Measurements from ENCODE around the gene PIP4K2B.
A peak's percentile ranks its signal among the peaks of the same experiment; 100 is the strongest.

PIP4K2B gene

DNA sequence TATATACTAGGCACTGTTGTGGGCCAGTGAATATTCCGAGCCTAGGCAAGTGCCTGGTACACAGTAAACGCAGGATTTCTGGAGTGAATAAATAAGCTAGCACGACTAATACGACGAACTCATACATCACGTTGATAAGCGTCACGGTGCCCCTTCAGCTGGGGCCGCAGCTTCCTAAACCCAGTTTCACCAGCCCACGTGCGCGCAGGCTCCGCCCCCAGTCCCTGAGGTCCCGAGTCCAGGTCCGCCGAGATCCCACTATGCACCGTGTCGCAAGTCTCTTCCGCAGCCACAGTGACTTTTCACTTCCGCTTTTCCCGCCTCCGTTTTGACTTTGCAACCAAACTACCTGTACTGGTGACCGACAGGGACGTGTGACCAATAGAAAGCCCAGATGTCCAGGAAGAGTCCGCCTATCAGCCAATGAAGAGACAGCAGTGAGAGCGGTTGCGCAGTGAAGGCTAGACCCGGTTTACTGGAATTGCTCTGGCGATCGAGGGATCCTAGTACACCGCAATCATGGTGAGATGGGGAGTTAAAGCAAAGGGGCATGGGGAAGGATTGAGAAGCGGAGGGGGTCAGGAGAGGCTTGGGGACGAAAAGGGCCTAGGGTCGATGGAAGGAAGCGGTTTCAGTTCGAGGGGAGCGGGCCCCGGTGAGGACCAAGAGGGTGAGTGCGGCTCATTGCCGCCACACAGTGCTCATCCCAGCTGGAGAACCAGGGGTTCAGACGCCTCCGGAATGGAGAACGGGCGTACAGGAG lies 46.9 kb downstream of the PIP4K2B start, which contains the start of gene PSMB3:
PSMB3 (plus strand) TSS at position 434 of the 763 bp plus-strand sequence; CDS start at position 520, 86 bp downstream.
- peak within 1 kb of the TSS; percentile 69 for H3K9ac ChIP-seq (ENCODE audit: low read depth, low read length)
- peaks cover 4% of the 10 kb centered on the region; the same call in 1 of the 2 replicates for H3K36me3 ChIP-seq (ENCODE audit: insufficient read depth, low read length)
- H3K9me3 ChIP-seq (ENCODE audit: control insufficient read depth, insufficient read depth, low read length): no peaks in the 10 kb centered on the region
- H3K4me1 ChIP-seq (ENCODE audit: insufficient read depth, low read length): no peaks in the 10 kb centered on the region

DNA sequence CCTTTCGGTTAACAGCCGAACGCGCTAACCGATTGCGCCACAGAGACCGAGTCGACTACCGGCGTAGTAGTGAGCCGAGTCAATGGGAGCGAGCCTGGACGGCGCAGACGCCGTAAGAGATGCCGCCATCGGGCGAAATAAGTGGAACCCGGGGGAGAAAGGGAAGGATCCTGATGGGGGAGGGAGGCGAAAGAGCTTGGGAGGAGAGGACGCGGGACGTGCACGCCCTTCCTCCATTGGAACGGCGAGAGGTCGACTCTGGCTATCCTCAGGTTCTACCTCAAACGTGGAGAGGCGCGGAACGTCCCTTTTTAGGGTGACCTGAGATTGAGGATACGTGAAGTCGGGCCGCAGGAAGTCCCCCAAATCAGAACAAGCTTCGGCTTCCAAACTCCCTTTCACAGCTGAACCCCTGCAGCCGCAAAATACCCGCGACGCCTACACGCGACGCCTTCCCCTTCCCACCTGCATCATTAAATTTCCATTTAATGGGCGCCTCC lies 47.5 kb downstream of the PIP4K2B start:
- Histone ChIP-seq H3K9ac (ENCODE audit: low read depth, low read length) (peak overlapping the region; percentile 69), H3K36me3 (ENCODE audit: insufficient read depth, low read length) (peaks cover 4% of the 10 kb centered on the region; the same call in 1 of the 2 replicates), H3K4me1 (ENCODE audit: insufficient read depth, low read length) (no peaks in the 10 kb centered on the region), H3K9me3 (ENCODE audit: control insufficient read depth, insufficient read depth, low read length) (no peaks in the 10 kb centered on the region)

DNA sequence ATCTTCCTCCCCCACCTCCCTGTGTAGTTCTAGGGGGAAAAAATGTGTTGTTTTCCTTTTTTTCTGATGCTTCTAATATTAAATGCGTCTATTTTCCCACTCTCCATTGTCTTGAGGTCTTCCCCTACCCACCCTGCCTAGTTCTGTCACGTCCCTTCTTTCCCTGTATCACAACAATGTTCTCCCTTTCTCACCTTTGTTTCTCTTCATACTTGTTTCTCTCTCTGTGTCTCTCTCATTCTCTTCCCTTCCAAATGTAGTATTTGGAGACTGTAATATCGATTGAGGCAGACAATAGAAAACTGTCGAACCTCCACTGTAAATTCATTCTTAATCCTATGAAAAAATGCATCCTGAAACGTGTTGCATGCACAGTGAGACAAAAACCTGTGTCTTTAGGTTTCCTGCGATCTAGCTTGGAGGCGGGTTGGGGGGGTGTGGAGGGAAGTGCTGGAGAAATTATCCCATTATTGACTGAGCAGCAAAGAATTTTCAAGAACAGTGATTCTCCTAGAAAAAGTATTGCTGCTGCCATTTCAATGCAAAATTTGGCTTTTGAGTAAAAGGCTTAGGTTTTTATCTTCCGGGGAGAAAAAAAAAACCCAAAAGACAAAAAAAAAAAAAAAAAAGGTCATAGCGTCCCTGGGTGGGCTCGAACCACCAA lies 48.1 kb downstream of the PIP4K2B start:
- Histone ChIP-seq H3K9me3 (ENCODE audit: control insufficient read depth, insufficient read depth, low read length) (no peaks in the 10 kb centered on the region), H3K9ac (ENCODE audit: low read depth, low read length) (peak overlapping the region; percentile 69), H3K36me3 (ENCODE audit: insufficient read depth, low read length) (peaks cover 4% of the 10 kb centered on the region; the same call in 1 of the 2 replicates), H3K4me1 (ENCODE audit: insufficient read depth, low read length) (peaks cover 3% of the 10 kb centered on the region; the same call in 1 of the 2 replicates)

DNA sequence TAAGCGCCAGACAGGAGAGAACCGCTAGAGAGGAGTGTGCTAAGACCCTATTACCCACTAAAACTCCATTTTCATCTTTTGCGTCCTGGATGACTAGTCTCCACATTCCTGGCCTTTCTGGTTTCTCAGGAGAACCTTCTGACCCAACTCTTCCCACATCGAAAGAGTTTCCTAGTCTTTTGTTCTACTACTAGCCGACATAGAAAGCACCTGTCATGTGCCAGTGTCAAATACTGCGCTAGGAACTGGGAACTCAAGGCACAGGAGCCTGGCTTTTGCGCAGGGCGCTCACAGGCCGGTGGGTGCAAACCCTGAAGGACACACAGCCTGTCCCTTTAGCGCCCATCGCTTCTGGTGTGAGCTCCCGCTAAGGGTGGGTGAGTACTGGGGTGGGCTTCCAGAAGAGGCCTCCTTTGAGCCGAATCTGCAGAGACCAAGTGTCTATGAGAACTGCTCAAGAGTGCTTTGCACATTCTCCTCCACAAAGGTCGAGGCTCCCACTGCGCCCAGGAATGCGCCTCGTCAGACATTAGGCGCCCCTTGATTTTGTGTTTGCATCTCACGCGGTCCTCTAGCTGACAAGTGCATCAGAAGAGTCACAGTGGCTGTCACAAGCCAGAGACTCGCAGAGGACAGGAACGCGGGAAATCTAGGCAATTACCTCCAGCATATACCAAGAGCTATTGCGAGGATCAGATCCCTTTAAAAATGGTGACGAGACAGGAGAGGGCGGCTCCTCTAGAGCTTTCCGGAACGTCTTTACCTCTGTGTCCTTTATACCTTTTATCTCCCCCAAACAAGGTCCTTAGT lies 48.8 kb downstream of the PIP4K2B start:
- no peaks in the 10 kb centered on the region for H3K9me3 ChIP-seq (ENCODE audit: control insufficient read depth, insufficient read depth, low read length)
- peaks cover 4% of the 10 kb centered on the region; the same call in 1 of the 2 replicates for H3K36me3 ChIP-seq (ENCODE audit: insufficient read depth, low read length)
- peaks cover 11% of the 10 kb centered on the region for H3K4me1 ChIP-seq (ENCODE audit: insufficient read depth, low read length)
- H3K9ac ChIP-seq (ENCODE audit: low read depth, low read length): peak overlapping the region; percentile 69

DNA sequence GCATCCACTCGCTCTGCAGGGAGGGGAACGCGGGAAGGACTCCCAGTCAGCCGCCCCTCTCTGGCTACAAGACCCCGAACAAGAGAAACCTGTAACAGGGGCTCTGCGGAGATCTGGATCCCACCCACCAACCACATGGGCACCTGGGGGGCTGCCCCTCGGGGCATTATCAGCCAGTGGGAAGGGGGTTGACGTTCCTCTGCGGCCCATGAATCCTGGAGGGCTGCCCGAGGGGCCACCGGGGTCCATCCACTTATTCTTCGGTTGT lies 49.4 kb downstream of the PIP4K2B start:
- peak overlapping the region; percentile 69 for H3K9ac ChIP-seq (ENCODE audit: low read depth, low read length)

DNA sequence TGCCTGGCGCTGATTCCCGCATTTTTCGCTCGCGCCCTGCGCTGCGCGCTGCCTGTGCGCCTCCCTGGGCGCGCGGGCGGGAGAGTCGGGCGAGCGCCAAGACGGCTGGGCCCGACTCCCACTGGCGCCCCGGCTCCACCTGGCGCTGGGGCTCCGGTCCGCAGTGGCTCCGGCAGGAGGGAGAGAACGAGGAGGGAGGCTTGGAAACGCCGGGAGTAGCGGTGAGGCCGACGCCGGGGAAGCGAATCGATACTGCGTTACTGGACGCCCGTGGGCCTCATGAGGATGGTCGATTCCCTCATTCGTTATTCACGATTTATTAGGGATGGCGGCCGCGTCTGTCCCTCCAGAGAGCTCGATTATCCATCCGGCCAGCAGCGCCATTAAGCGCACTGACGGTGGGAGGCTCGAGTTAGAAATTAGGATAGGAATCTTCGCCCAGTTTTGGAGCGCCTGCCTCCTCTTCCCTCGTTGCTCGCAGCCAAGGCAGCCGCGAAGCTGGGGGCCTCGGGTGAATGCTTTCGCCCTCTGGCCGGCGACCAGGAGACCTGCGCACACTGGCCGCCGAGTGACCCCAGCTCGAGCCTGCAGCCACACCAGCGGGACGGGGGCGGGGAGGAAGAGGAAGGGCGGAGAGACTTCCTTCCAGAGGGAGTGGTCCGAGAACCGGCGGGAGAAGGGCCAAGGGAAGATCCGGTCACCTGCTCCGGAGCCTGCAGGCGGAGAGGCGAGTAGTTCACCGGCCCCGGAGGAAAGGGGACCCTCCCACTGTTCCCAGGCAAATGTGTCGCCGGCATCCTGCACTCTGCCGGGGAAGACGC lies 49.9 kb downstream of the PIP4K2B start:
- Histone ChIP-seq H3K9ac (ENCODE audit: low read depth, low read length) (peak overlapping the region; percentile 69), H3K4me1 (ENCODE audit: insufficient read depth, low read length) (peaks cover 13% of the 10 kb centered on the region), H3K36me3 (ENCODE audit: insufficient read depth, low read length) (peaks cover 4% of the 10 kb centered on the region; the same call in 1 of the 2 replicates), H3K9me3 (ENCODE audit: control insufficient read depth, insufficient read depth, low read length) (no peaks in the 10 kb centered on the region)

More for the DNA sequence above, 49.4 kb downstream of the PIP4K2B start:
- H3K9me3 ChIP-seq (ENCODE audit: control insufficient read depth, insufficient read depth, low read length): no peaks in the 10 kb centered on the region
- H3K36me3 ChIP-seq (ENCODE audit: insufficient read depth, low read length): peaks cover 4% of the 10 kb centered on the region; the same call in 1 of the 2 replicates
- peaks cover 13% of the 10 kb centered on the region for H3K4me1 ChIP-seq (ENCODE audit: insufficient read depth, low read length)

DNA sequence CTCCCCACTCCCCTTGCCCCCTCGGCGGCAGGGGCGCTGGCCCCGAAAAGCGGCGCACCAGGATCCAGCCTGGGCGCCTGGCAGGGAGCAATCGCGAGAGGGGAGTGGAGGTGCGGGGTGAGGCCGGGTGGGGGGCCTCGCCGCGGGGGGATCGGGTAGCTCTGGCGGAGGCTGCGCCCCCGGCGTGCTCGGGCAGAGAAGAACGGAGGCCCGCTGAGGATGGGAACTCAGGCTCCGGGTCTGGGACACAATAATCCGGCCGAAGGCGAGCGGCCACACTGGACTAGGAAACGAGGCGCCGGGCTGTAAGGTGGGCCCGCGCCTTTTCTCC lies 50.5 kb downstream of the PIP4K2B start:
- Histone ChIP-seq H3K36me3 (ENCODE audit: insufficient read depth, low read length) (peaks cover 3% of the 10 kb centered on the region; the same call in 1 of the 2 replicates), H3K9ac (ENCODE audit: low read depth, low read length) (peak overlapping the region; percentile 69), H3K4me1 (ENCODE audit: insufficient read depth, low read length) (peaks cover 16% of the 10 kb centered on the region), H3K9me3 (ENCODE audit: control insufficient read depth, insufficient read depth, low read length) (no peaks in the 10 kb centered on the region)

DNA sequence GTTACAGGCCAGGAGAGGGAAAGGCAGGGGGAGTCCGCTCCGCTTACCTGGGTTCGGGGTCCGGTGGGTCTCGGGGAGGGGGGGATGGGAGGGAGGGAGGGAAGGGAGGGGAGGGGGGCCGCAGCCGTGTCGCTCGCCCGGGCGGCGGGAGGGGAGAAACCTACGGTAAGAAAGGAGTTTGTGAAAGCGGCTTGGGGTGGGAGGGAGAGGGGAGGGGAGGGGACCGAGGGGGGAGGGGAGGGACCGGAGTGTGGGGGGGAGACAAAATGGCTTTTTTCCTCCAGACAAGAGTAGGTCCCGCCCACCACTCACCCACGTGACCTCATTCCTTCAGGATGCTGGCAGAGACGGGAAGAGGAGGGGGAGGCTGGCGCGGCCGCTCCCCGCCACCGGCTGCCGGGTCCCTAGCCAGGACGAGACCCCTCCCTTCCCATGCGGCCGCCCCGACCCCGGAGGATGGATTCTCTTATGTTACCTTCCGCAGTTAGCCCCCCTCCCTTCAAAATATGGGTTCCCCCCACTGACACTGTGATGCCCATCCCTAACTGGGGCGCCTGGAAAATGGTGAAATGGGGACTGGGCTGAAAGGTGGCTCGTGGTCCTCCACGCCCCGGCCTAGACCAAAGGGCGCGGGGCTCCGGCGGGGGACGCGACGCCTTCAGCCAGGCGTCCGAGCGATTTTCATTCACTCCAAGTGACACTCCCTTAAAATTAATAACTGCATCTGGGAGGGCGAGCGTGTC lies 51.0 kb downstream of the PIP4K2B start, which contains the start of gene PCGF2:
PCGF2 (minus strand) TSS at position 188 of the 743 bp plus-strand sequence. CDS start 7,934 bp downstream, outside the sequence.
- peaks cover 20% of the 10 kb centered on the region for H3K4me1 ChIP-seq (ENCODE audit: insufficient read depth, low read length)
- H3K36me3 ChIP-seq (ENCODE audit: insufficient read depth, low read length): no peaks in the 10 kb centered on the region
- H3K9me3 ChIP-seq (ENCODE audit: control insufficient read depth, insufficient read depth, low read length): no peaks in the 10 kb centered on the region
- peak within 1 kb of the TSS; percentile 88 for H3K9ac ChIP-seq (ENCODE audit: low read depth, low read length)

DNA sequence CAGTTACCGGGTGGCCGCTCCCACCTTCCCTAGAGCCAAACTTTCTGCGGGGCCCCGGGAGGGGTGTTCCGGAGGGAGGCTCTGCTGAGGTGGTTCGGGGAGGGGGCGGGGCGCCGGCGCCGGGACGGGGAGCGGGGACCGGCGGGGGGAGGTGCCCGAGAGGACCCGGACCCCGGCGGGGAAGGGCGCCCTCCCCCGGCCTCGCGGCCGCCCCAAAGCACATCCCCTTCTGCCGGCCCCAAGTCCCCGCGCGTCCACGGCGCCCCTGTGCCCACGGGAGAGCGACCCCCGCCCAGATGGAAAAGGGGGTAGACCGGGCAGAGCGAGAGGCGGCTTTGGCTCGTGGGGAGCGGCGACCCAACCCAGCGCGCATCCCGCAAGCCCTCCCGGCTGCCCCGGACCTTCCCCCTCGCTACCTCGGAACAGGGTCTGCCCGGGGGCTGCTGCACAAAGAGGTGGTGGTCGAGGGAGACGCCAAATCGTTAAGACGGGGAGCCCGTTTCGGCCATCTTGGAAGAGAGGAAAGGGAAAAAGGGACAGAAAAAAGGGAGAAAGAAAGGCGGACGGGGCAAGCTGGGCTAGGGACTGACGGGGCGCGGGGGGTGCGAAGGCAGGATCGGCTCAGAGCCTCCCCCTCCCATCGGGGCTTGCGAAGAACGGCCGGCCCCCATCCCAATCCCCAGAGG lies 51.8 kb downstream of the PIP4K2B start:
- H3K36me3 ChIP-seq (ENCODE audit: insufficient read depth, low read length): no peaks in the 10 kb centered on the region
- no peaks in the 10 kb centered on the region for H3K9me3 ChIP-seq (ENCODE audit: control insufficient read depth, insufficient read depth, low read length)
- peaks cover 20% of the 10 kb centered on the region for H3K4me1 ChIP-seq (ENCODE audit: insufficient read depth, low read length)
- H3K9ac ChIP-seq (ENCODE audit: low read depth, low read length): peak overlapping the region; percentile 88

DNA sequence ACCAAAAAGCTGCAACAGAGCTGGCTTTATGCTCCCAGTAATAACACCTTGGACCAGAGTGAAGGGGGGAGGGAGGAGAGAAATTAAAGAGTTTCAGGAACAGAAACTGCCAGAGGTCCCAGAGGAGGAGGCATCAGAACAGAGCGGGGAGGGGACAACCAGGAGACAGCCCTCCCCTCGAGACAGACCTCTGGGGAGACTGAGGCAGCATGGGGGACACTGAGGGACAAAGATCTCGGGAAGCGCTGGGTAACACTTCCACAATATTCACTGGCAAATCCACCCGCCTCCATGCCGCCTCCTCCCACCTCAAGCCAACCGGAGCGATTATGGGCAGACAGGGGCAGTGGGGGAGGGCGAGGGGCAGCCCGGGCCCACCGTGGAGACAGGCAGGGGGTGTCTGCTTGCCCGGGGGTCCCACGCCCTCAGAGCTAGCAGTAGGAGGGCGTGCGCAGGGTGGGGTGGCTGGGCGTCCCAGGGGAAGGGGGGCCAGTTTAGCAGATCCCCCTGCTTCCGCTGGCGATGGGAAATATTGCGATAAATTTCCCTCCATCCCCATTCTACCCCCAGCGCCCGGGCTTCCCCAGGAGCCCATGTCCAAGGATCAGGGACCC lies 52.4 kb downstream of the PIP4K2B start:
- peak overlapping the region; percentile 88 for H3K9ac ChIP-seq (ENCODE audit: low read depth, low read length)
- H3K36me3 ChIP-seq (ENCODE audit: insufficient read depth, low read length): no peaks in the 10 kb centered on the region
- peaks cover 20% of the 10 kb centered on the region for H3K4me1 ChIP-seq (ENCODE audit: insufficient read depth, low read length)
- no peaks in the 10 kb centered on the region for H3K9me3 ChIP-seq (ENCODE audit: control insufficient read depth, insufficient read depth, low read length)

DNA sequence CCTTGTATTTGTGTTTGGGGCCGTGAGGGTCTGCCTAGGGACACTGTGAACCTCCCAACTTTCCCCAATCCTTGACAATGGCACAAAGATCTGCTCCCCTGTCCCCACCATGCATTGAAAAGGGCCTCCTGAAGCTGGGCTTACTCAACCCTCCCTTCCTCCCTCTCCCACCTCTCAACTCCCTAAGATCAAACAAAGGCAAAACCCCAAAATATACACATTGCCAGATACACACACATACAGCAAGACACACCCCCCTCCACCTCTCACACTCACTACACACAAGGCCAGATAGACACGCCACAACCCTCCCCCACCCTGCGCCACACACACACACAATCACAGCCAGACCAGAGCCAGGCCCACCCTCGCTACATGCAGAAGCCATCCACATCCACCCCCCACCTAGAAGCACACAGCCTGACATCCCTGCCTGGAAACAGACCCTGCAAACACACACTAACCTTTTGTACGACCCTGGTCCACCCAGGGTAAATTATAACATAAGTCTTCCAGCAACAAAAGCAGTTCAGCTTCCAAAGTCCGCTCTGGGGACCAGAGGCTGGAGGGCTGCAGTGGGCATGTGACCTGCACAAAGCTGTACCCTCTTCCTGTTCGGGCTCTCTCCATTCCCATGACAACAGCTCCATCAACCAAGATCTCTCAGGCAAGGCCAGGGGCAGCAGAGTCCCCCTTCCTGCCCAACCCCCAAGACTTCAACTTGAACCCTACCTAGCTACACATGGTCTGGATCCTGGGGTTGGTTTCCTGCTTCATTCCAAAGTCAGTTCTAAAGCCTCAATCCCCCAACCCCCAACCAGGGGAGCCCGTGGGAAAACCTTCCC lies 53.1 kb downstream of the PIP4K2B start:
- Histone ChIP-seq H3K4me1 (ENCODE audit: insufficient read depth, low read length) (peaks cover 20% of the 10 kb centered on the region), H3K36me3 (ENCODE audit: insufficient read depth, low read length) (no peaks in the 10 kb centered on the region), H3K9ac (ENCODE audit: low read depth, low read length) (peak overlapping the region; percentile 88), H3K9me3 (ENCODE audit: control insufficient read depth, insufficient read depth, low read length) (no peaks in the 10 kb centered on the region)

DNA sequence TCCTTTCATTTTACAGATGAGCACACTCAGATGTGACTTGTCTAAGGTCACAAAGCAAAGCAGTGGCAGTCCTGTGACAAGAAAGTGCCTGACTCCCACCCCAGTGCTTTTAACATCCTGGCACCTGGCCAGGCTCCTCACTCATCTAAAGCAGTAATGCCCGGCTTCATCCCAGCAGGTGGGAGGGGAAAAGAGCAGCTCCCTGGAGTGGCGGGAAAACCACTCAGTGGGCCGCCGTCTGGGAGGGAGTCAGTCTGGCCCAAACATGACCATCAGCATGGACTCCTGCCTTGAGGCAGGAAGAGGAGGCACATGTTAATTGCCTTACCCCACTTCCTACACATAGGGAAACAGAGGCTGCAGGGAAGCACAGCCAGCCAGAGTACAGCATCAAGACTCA lies 53.8 kb downstream of the PIP4K2B start:
- Histone ChIP-seq H3K4me1 (ENCODE audit: insufficient read depth, low read length) (peaks cover 20% of the 10 kb centered on the region), H3K36me3 (ENCODE audit: insufficient read depth, low read length) (no peaks in the 10 kb centered on the region), H3K9ac (ENCODE audit: low read depth, low read length) (no peak overlapping the region; the same call in 1 of the 2 replicates), H3K9me3 (ENCODE audit: control insufficient read depth, insufficient read depth, low read length) (no peaks in the 10 kb centered on the region)
